ENCODE results near the gene GGACT. TPM values are rescaled to one million over a fixed set of nuclear protein-coding genes. Genes with fewer than 3 reads are reported as not detected.

GGACT gene
- polyA plus RNA-seq, 1 donor from 2014 or later = 1.7 TPM

DNA sequence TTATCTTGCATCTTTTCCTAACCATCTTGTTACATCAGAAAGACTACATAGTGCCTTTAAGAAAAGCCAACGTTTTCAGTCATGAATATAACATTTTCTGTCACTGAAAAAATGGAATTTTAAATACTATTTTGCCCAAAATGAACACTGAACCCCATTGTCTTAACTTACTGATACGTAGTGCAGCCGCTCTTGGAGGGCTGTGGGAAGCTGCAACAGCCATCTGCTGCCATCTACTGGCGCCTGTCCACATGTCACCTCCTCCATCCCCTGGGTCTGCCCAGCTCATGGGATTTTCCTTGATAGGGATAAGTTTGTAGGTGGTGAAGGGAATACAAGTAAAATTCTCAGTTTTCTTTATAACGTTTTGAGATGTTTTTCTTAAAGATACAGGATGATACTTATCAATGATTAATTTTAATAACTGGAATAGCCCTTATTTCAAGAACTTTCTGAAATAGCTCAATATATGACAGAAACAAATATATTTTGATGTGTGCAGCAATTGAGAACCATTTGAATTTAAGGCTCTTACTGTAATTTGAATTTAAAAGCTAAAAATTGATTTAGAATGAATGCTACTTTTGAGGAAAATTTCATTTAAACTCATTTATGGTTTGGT lies 73.7 kb downstream of the GGACT start (continued):
- TF ChIP-seq, protein P1, sequence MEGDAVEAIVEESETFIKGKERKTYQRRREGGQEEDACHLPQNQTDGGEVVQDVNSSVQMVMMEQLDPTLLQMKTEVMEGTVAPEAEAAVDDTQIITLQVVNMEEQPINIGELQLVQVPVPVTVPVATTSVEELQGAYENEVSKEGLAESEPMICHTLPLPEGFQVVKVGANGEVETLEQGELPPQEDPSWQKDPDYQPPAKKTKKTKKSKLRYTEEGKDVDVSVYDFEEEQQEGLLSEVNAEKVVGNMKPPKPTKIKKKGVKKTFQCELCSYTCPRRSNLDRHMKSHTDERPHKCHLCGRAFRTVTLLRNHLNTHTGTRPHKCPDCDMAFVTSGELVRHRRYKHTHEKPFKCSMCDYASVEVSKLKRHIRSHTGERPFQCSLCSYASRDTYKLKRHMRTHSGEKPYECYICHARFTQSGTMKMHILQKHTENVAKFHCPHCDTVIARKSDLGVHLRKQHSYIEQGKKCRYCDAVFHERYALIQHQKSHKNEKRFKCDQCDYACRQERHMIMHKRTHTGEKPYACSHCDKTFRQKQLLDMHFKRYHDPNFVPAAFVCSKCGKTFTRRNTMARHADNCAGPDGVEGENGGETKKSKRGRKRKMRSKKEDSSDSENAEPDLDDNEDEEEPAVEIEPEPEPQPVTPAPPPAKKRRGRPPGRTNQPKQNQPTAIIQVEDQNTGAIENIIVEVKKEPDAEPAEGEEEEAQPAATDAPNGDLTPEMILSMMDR (IDR thresholded peaks at IDR 0.05; ENCODE audit: poor library complexity, severe bottlenecking) = peak; percentile 97

DNA sequence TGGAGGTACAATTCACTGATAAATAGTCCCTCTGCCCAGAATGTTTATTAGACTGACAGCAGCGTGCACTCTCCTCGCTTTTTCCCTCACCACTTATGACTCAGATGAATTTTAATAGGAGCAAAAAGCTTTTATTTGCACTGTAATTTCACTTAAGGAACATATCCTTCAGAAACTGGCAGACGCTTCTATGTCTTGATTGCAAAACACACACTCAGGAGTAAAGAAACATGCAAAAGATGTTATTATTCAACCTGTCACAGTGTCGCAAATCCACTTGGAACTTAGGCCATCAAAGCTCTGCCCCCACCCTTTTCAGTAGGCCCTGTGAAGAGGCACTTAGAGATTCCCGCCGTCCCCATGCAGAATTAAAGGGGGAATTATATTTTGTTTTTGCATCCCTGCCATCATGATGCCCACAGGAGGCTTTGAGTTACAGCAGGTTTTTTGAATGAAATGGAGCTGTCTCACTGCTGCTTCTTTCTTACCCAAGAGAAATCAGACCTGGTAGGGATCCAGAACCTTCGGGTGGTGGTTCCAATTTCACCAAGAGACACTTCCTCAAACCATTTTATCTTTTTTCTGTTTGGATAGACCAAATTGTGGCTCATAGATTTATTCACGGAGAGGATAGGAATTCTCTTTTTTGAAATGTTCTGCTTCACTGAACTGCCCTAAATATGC lies 74.5 kb downstream of the GGACT start:
- Histone ChIP-seq H2AFZ (ENCODE audit: low read depth, low read length) (no peak overlapping the region), H3F3A (ENCODE audit: insufficient read depth, low read length, poor library complexity, severe bottlenecking) (peaks cover 1% of the 10 kb centered on the region), H3K79me2 (replicated peaks; ENCODE audit: insufficient read depth, low read length) (peaks cover 4% of the 10 kb centered on the region), H3K36me3 (ENCODE audit: insufficient read depth, low read length) (no peaks in the 10 kb centered on the region), H3K27ac (ENCODE audit: low read length) (no peak overlapping the region), H3K4me3 (ENCODE audit: low read length) (peak overlapping the region; percentile 20), H3K9ac (ENCODE audit: low read length) (peak overlapping the region; percentile 13), H3K27me3 (ENCODE audit: insufficient read depth, low read depth, low read length) (no peaks in the 10 kb centered on the region), H3K4me2 (ENCODE audit: low read length) (no peak overlapping the region), H3K9me3 (ENCODE audit: low read length) (no peaks in the 10 kb centered on the region), H3K9me2 (ENCODE audit: insufficient read depth, low read length) (no peaks in the 10 kb centered on the region), H4K20me1 (ENCODE audit: insufficient read depth) (no peaks in the 10 kb centered on the region)
- TF ChIP-seq EP300 (conservative IDR thresholded peaks at IDR 0.05; ENCODE audit: poor library complexity, severe bottlenecking) (peak; percentile 65), RAD21 (conservative IDR thresholded peaks at IDR 0.05) (no peak), POLR2AphosphoS5 (IDR thresholded peaks at IDR 0.05) (peak; percentile 51)

DNA sequence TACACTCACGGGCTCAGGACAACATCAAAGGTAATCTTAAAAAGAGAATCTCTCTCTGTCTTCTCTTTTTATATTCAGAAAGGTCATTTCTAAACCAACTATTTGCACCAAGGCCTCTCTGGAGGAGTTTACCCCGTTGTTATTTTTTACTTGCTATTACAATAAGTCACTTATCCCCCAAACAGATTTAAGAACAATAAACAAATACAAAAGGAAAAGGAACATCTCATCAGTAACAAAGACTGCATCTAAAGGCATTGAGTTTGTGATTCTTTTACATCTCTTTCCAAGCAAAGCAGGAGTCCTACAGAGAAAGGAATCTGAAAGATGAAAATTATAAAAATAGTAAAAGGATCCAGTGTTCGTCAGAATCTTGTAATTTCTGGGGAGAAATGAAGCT lies 75.4 kb downstream of the GGACT start:
- no peak overlapping the region for H3K27ac ChIP-seq (ENCODE audit: low read length)

More for the DNA sequence above, 75.4 kb downstream of the GGACT start:
- Histone ChIP-seq H3K27me3 (ENCODE audit: insufficient read depth, low read depth, low read length) (no peaks in the 10 kb centered on the region), H3K79me2 (replicated peaks; ENCODE audit: insufficient read depth, low read length) (peaks cover 4% of the 10 kb centered on the region), H3F3A (ENCODE audit: insufficient read depth, low read length, poor library complexity, severe bottlenecking) (peaks cover 3% of the 10 kb centered on the region), H4K20me1 (ENCODE audit: insufficient read depth) (no peaks in the 10 kb centered on the region), H3K4me2 (ENCODE audit: low read length) (no peak overlapping the region), H3K4me3 (ENCODE audit: low read length) (no peak overlapping the region), H3K36me3 (ENCODE audit: insufficient read depth, low read length) (no peaks in the 10 kb centered on the region), H3K9me3 (ENCODE audit: low read length) (no peaks in the 10 kb centered on the region), H3K9ac (ENCODE audit: low read length) (no peak overlapping the region), H3K9me2 (ENCODE audit: insufficient read depth, low read length) (no peaks in the 10 kb centered on the region), H2AFZ (ENCODE audit: low read depth, low read length) (no peak overlapping the region)
- no peak for TF ChIP-seq TAF1 (IDR thresholded peaks at IDR 0.05; ENCODE audit: low read depth)
- TF ChIP-seq EZH2 (IDR thresholded peaks at IDR 0.05; ENCODE audit: borderline replicate concordance, insufficient read depth, low read length, poor library complexity, severe bottlenecking) = no peak
- TF ChIP-seq SMC3 (conservative IDR thresholded peaks at IDR 0.05; ENCODE audit: poor library complexity) = no peak
- no peak for TF ChIP-seq MXI1 (conservative IDR thresholded peaks at IDR 0.05; ENCODE audit: poor library complexity, severe bottlenecking)
- TF ChIP-seq EP300 (conservative IDR thresholded peaks at IDR 0.05; ENCODE audit: poor library complexity, severe bottlenecking) = no peak
- TF ChIP-seq, protein P1 (IDR thresholded peaks at IDR 0.05; ENCODE audit: poor library complexity, severe bottlenecking) = no peak
- TF ChIP-seq RAD21 (conservative IDR thresholded peaks at IDR 0.05) = no peak
- no peak for TF ChIP-seq POLR2AphosphoS5 (IDR thresholded peaks at IDR 0.05)
- TF ChIP-seq, protein P2, sequence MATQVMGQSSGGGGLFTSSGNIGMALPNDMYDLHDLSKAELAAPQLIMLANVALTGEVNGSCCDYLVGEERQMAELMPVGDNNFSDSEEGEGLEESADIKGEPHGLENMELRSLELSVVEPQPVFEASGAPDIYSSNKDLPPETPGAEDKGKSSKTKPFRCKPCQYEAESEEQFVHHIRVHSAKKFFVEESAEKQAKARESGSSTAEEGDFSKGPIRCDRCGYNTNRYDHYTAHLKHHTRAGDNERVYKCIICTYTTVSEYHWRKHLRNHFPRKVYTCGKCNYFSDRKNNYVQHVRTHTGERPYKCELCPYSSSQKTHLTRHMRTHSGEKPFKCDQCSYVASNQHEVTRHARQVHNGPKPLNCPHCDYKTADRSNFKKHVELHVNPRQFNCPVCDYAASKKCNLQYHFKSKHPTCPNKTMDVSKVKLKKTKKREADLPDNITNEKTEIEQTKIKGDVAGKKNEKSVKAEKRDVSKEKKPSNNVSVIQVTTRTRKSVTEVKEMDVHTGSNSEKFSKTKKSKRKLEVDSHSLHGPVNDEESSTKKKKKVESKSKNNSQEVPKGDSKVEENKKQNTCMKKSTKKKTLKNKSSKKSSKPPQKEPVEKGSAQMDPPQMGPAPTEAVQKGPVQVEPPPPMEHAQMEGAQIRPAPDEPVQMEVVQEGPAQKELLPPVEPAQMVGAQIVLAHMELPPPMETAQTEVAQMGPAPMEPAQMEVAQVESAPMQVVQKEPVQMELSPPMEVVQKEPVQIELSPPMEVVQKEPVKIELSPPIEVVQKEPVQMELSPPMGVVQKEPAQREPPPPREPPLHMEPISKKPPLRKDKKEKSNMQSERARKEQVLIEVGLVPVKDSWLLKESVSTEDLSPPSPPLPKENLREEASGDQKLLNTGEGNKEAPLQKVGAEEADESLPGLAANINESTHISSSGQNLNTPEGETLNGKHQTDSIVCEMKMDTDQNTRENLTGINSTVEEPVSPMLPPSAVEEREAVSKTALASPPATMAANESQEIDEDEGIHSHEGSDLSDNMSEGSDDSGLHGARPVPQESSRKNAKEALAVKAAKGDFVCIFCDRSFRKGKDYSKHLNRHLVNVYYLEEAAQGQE (IDR thresholded peaks at IDR 0.05; ENCODE audit: borderline replicate concordance) = no peak

All from neural cell (in vitro differentiated cells).